H9 (cell line): ENCODE measurements around the gene ST6GALNAC3. TPM values are rescaled to one million over a fixed set of nuclear protein-coding genes. Genes with fewer than 3 reads are reported as not detected.

Experiments used
- DNase-seq: peaks from one replicate; pipeline ENCODE4 v3.0.0-alpha.2; 2017
- H2AFZ ChIP-seq: one replicate; pipeline ENCODE4 v1.6.1; 2013; ENCODE audit warnings: mild to moderate bottlenecking, low read length, control low read depth, moderate library complexity
- H2AK5ac ChIP-seq: 2 replicates; pipeline ENCODE4 v1.6.1; 2013; ENCODE audit warnings: low read length, control low read depth, mixed read lengths; ENCODE audit not compliant: insufficient read length
- H2BK120ac ChIP-seq: one replicate; pipeline ENCODE4 v1.6.1; 2013; ENCODE audit warnings: low read depth, mild to moderate bottlenecking, low read length, control low read depth, inconsistent platforms; ENCODE audit not compliant: poor library complexity, severe bottlenecking
- H2BK12ac ChIP-seq: 2 replicates; pipeline ENCODE4 v1.6.1; 2013; ENCODE audit warnings: low read length, control low read depth, mixed read lengths, low read depth; ENCODE audit not compliant: insufficient read length
- H2BK15ac ChIP-seq: 2 replicates; pipeline ENCODE4 v1.6.1; 2013; ENCODE audit warnings: low read depth, low read length, control low read depth
- H2BK20ac ChIP-seq: one replicate; pipeline ENCODE4 v1.6.1; 2013; ENCODE audit warnings: low read depth, mild to moderate bottlenecking, low read length, control low read depth, inconsistent platforms; ENCODE audit not compliant: poor library complexity, severe bottlenecking
- H2BK5ac ChIP-seq: 2 replicates; pipeline ENCODE4 v1.6.1; 2013; ENCODE audit warnings: low read length, control low read depth, mixed read lengths; ENCODE audit not compliant: insufficient read length
- H3K14ac ChIP-seq: 2 replicates; pipeline ENCODE4 v1.6.1; 2013; ENCODE audit warnings: low read length, control low read depth; ENCODE audit not compliant: insufficient read depth
- H3K18ac ChIP-seq: 2 replicates; pipeline ENCODE4 v1.6.1; 2013; ENCODE audit warnings: low read depth, mild to moderate bottlenecking, mixed read lengths, low read length, control low read depth; ENCODE audit not compliant: insufficient read length
- H3K23ac ChIP-seq: 2 replicates; pipeline ENCODE4 v1.6.1; 2013; ENCODE audit warnings: low read length, control low read depth, mixed read lengths, low read depth; ENCODE audit not compliant: insufficient read length
- H3K23me2 ChIP-seq: 2 replicates; pipeline ENCODE4 v1.6.1; 2013; ENCODE audit warnings: low read depth, mild to moderate bottlenecking, mixed read lengths, low read length, control low read depth; ENCODE audit not compliant: insufficient read length, poor library complexity, severe bottlenecking
- H3K27ac ChIP-seq: 2 replicates; pipeline ENCODE4 v1.5.1; 2013; ENCODE audit warnings: low read length, control low read depth, mixed read lengths, low read depth; ENCODE audit not compliant: insufficient read length
- H3K27me3 ChIP-seq: 2 replicates; pipeline ENCODE4 v1.6.1; 2013; ENCODE audit warnings: low read length, control low read depth, inconsistent platforms; ENCODE audit not compliant: insufficient read depth
- H3K4ac ChIP-seq: 2 replicates; pipeline ENCODE4 v1.6.1; 2013; ENCODE audit warnings: low read depth, mild to moderate bottlenecking, control low read depth, inconsistent platforms, low read length, moderate library complexity
- H3K4me1 ChIP-seq: 2 replicates; pipeline ENCODE4 v1.6.1; 2013; ENCODE audit warnings: low read length, control low read depth, inconsistent platforms; ENCODE audit not compliant: insufficient read depth
- H3K4me2 ChIP-seq: 2 replicates; pipeline ENCODE4 v1.6.1; 2013; ENCODE audit warnings: low read length, control low read depth, mixed read lengths; ENCODE audit not compliant: insufficient read length, insufficient read depth
- H3K56ac ChIP-seq: 2 replicates; pipeline ENCODE4 v1.6.1; 2013; ENCODE audit warnings: low read depth, mild to moderate bottlenecking, mixed read lengths, low read length, control low read depth; ENCODE audit not compliant: insufficient read length
- H3K79me1 ChIP-seq: 2 replicates; pipeline ENCODE4 v1.6.1; 2013; ENCODE audit warnings: low read depth, mild to moderate bottlenecking, moderate library complexity, low read length, control low read depth, inconsistent platforms; ENCODE audit not compliant: insufficient read depth, poor library complexity, severe bottlenecking
- H3K79me2 ChIP-seq: 2 replicates; pipeline ENCODE4 v1.6.1; 2013; ENCODE audit warnings: low read length, control low read depth, inconsistent platforms; ENCODE audit not compliant: insufficient read depth
- H3K9ac ChIP-seq: 2 replicates; pipeline ENCODE4 v1.6.1; 2013; ENCODE audit warnings: low read length, control low read depth, mixed read lengths; ENCODE audit not compliant: insufficient read length; ENCODE audit errors: extremely low read depth
- H3K9me3 ChIP-seq: one replicate; pipeline ENCODE4 v1.6.1; 2013; ENCODE audit warnings: low read depth, low read length, inconsistent platforms; ENCODE audit not compliant: control insufficient read depth
- H3T11ph ChIP-seq: one replicate; pipeline ENCODE4 v1.6.1; 2013; ENCODE audit warnings: mild to moderate bottlenecking, low read length, control low read depth, inconsistent platforms
- H4K20me1 ChIP-seq: one replicate; pipeline ENCODE4 v1.6.1; 2013; ENCODE audit not compliant: control insufficient read depth, insufficient read length, insufficient read depth
- H4K5ac ChIP-seq: 2 replicates; pipeline ENCODE4 v1.6.1; 2013; ENCODE audit warnings: low read depth, mild to moderate bottlenecking, mixed read lengths, low read length, control low read depth; ENCODE audit not compliant: insufficient read length
- H4K8ac ChIP-seq: replicated peaks from 2 replicates; pipeline ENCODE4 v1.6.1; 2013; ENCODE audit warnings: low read length, control low read depth, mixed read lengths, low read depth; ENCODE audit not compliant: insufficient read length
- H4K91ac ChIP-seq: 2 replicates; pipeline ENCODE4 v1.6.1; 2013; ENCODE audit warnings: low read depth, mild to moderate bottlenecking, moderate library complexity, mixed read lengths, low read length, control low read depth; ENCODE audit not compliant: insufficient read length
- H3K27ac Mint-ChIP-seq, 3 experiments: 2 replicates in 2 of 3; 3 replicates in 1 of 3; pipeline ENCODE4 v1.8.0; 2020 to 2021; ENCODE audit warnings: mixed read lengths in 3 of 3, mild to moderate bottlenecking in 1 of 3, moderate library complexity in 1 of 3
- H3K27me3 Mint-ChIP-seq: 2 replicates; pipeline ENCODE4 v1.8.0; 2021; ENCODE audit warnings: low read depth, mild to moderate bottlenecking, moderate library complexity, mixed read lengths
- H3K36me3 Mint-ChIP-seq, 3 experiments: 2 replicates in 2 of 3; 3 replicates in 1 of 3; pipeline ENCODE4 v1.8.0; 2020 to 2021; ENCODE audit warnings: low read depth in 3 of 3, mixed read lengths in 3 of 3; ENCODE audit not compliant: insufficient read depth in 1 of 3
- H3K4me1 Mint-ChIP-seq, 2 experiments: 2 replicates each; pipeline ENCODE4 v1.8.0; 2020; ENCODE audit warnings: mixed read lengths in 2 of 2
- H3K4me3 Mint-ChIP-seq, 2 experiments: 2 replicates in 1 of 2; 3 replicates in 1 of 2; pipeline ENCODE4 v1.8.0; 2020 to 2021; ENCODE audit warnings: mild to moderate bottlenecking in 2 of 2, mixed read lengths in 2 of 2, moderate library complexity in 1 of 2
- H3K9me3 Mint-ChIP-seq, 2 experiments: 2 replicates in 1 of 2; 3 replicates in 1 of 2; pipeline ENCODE4 v1.8.0; 2020; ENCODE audit warnings: mild to moderate bottlenecking in 2 of 2, mixed read lengths in 2 of 2, moderate library complexity in 1 of 2
- CTCF ChIP-seq: fragments of 200-600 bp; sonication (generic); conservative IDR thresholded peaks from 3 replicates; pipeline ENCODE4 v1.8.0; 2021; ENCODE audit warnings: antibody characterized with exemption, mild to moderate bottlenecking
- WGBS: extraction: QIAGEN DNeasy Blood & Tissue Kit; methylation state at CpG from one replicate; pipeline ENCODE4 v1.1.7; 2013; ENCODE audit warnings: missing lambda C conversion rate, low lambda C conversion rate, mixed read lengths; ENCODE audit not compliant: insufficient read length; ENCODE audit errors: extremely low coverage; 5-methylcytosine and 5-hydroxymethylcytosine counted together
- total RNA-seq: library from RNA; stranded (reverse); gene quantifications from 2 replicates; pipeline ENCODE4 v1.2.1, GENCODE V29; 2021

The ST6GALNAC3 gene
- total RNA-seq, 1 experiment from 2014 or later = 11.2 TPM

GRCh38 chr1:76659171-76659940 lies 584.8 kb downstream of the ST6GALNAC3 start:
- Histone ChIP-seq H3K56ac (no peak overlapping the region), H3K4me2 (no peak overlapping the region), H3K4ac (no peak overlapping the region), H2BK120ac (no peak overlapping the region), H2BK5ac (no peak overlapping the region), H3T11ph (no peak overlapping the region), H3K79me2 (no peaks in the 10 kb centered on the region), H4K5ac (no peak overlapping the region), H3K23ac (no peak overlapping the region), H4K91ac (no peak overlapping the region), H3K18ac (no peak overlapping the region), H3K4me1 (no peaks in the 10 kb centered on the region), H2BK15ac (no peak overlapping the region), H3K9me3 (no peaks in the 10 kb centered on the region), H3K14ac (no peak overlapping the region), H3K27me3 (no peaks in the 10 kb centered on the region), H4K8ac (no peak overlapping the region), H2AFZ (no peak overlapping the region), H2BK20ac (no peak overlapping the region), H2BK12ac (no peak overlapping the region), H2AK5ac (no peak overlapping the region), H3K27ac (no peak overlapping the region), H3K23me2 (no peaks in the 10 kb centered on the region), H3K79me1 (no peaks in the 10 kb centered on the region), H4K20me1 (no peaks in the 10 kb centered on the region), H3K9ac (no peak overlapping the region)
- no peak overlapping the region for H3K4me3 Mint-ChIP-seq
- 0 out of 7 replicates have a peak, but pooled peaks cover 0 to 4% (median 0%) of the 10 kb centered on the region in 3 experiments for H3K36me3 Mint-ChIP-seq
- TF ChIP-seq CTCF = no peak
- no peak overlapping the region for H3K27ac Mint-ChIP-seq
- no peaks in the 10 kb centered on the region for H3K27me3 Mint-ChIP-seq
- no peak for DNase-seq
- H3K9me3 Mint-ChIP-seq = peaks cover 0 to 7% of the 10 kb centered on the region in 2 experiments; a peak in 2 of 5 replicates
- no CpG with 5 or more reads among the region's 4 CpGs for WGBS
- H3K4me1 Mint-ChIP-seq = no peaks in the 10 kb centered on the region
